GDM1 (cell line): ENCODE results near the gene SREK1IP1.

Experiments used
- DNase-seq: peaks from one replicate; lab custom pipeline; 2025; lab: John Stamatoyannopoulos, UW

SREK1IP1 gene

DNA sequence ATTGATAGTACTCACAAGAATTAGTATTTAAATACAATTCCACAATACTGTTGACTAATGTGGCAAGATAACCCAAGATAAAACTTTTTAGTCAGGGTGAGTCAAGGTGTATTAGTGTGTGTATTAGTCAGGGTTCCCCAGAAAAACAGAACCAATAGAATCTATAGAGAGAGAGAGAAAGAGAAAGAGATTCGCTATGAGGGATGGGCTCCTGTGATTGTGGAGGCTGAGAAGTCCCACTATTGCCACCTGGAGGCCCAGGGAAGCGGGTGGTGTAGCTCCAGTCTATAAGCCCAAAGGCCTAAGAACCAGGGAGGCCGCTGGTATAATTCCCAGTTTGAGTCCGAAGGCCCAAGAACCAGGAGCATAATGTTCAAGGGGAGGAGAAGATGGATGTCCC is 88.2 kb downstream of the SREK1IP1 start:
- DNase-seq, result no peak

GRCh38 chr5:64678374-64678773 is 90.1 kb downstream of the SREK1IP1 start:
- no peak for DNase-seq

DNA sequence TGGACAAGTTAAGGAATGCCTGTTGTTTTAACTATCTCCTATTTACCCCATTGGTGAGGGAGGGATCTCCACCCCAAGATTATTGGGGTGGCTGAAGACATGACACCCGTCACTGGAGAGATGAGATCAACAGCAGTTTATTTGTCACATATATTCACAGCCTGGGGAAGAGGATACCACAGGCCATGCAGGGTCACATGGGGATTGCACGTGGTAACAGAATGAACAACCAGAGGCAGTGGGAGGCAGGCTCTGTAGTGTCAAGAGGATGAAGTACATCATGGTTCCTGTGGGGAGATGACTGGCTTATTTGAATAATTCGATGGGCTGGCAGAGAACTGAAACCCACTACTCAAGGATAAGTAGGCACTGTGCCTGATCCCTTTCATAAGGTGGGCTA is 96.8 kb downstream of the SREK1IP1 start:
- DNase-seq, result no peak

- no peak for DNase-seq
Observed at GRCh38 chr5:64670277-64670676, 98.2 kb downstream of the SREK1IP1 start.
